Endothelial cell of umbilical vein (primary cell): Measurements from ENCODE around the gene TTLL11. TPM values are rescaled to one million over a fixed set of nuclear protein-coding genes. Genes with fewer than 3 reads are reported as not detected.

ENCODE experiments used
- BruUV-seq: library from RNA; stranded (reverse); fragments of 400-500 nt; replicated peaks from 2 replicates; lab custom pipeline; 2021; lab: Mats Ljungman, UMichigan
- CTCF ChIA-PET: fragments of 300-600, 350-600 bp; sonication (Branson Sonifier 250); formaldehyde crosslinking; loops from one replicate; lab custom pipeline; 2021; ENCODE audit warnings: antibody characterized with exemption, inconsistent platforms; lab: Charles Lee
- POLR2A ChIA-PET: fragments of 300-600, 350-600 bp; sonication (Branson Sonifier 250); formaldehyde crosslinking; loops from one replicate; lab custom pipeline; 2021; ENCODE audit warnings: antibody characterized with exemption, inconsistent platforms; lab: Charles Lee
- DNase-seq: peaks from one replicate; pipeline ENCODE4 v3.0.0-alpha.2; 2011; ENCODE audit warnings: low read depth, low spot score
- FAIRE-seq: peaks from 2 replicates; lab custom pipeline; 2011; peaks lifted over from hg19 to GRCh38; lab: Jason Lieb, UNC
- H2AFZ ChIP-seq: 2 replicates; pipeline ENCODE4 v1.6.0; 2012; ENCODE audit warnings: low read depth, low read length, control low read depth, inconsistent platforms
- H3K27ac ChIP-seq: 2 replicates; pipeline ENCODE4 v1.5.1; 2011; ENCODE audit warnings: low read depth, mild to moderate bottlenecking, control low read depth, low read length, moderate library complexity; ENCODE audit not compliant: insufficient read depth
- H3K27me3 ChIP-seq, 2 experiments: 2 replicates each; pipeline versions ENCODE4 v1.6.0 to v1.6.1; 2011; ENCODE audit warnings: low read length in 2 of 2, mixed read lengths in 1 of 2; ENCODE audit not compliant: control insufficient read depth in 2 of 2, insufficient read depth in 2 of 2
- H3K36me3 ChIP-seq, 2 experiments: 2 replicates in 1 of 2; 3 replicates in 1 of 2; pipeline ENCODE4 v1.5.1; 2011; ENCODE audit warnings: low read length in 2 of 2, mild to moderate bottlenecking in 1 of 2, moderate library complexity in 1 of 2; ENCODE audit not compliant: control insufficient read depth in 2 of 2, insufficient read depth in 2 of 2; ENCODE audit errors: extremely low read depth in 1 of 2
- H3K4me1 ChIP-seq: 3 replicates; pipeline ENCODE4 v1.5.1; 2011; ENCODE audit warnings: mild to moderate bottlenecking, low read length; ENCODE audit not compliant: control insufficient read depth, insufficient read depth; ENCODE audit errors: extremely low read depth
- H3K4me2 ChIP-seq: 2 replicates; pipeline ENCODE4 v1.6.1; 2011; ENCODE audit warnings: low read length, control low read depth, mixed read lengths; ENCODE audit not compliant: insufficient read depth
- H3K4me3 ChIP-seq, 3 experiments: fragments of 200-600 bp in 1 of 3; sonication (generic), shearing (Covaris generic) in 1 of 3; replicated peaks in 1 of 3; 2 replicates each; pipeline ENCODE4 v1.5.1; 2011 to 2016; ENCODE audit warnings: control low read depth in 3 of 3, low read length in 3 of 3, mild to moderate bottlenecking in 2 of 3, inconsistent platforms in 1 of 3, low read depth in 1 of 3, moderate library complexity in 1 of 3; ENCODE audit not compliant: insufficient read depth in 1 of 3
- H3K79me2 ChIP-seq: 2 replicates; pipeline ENCODE4 v1.6.0; 2012; ENCODE audit warnings: low read length, inconsistent platforms; ENCODE audit not compliant: control insufficient read depth, insufficient read depth
- H3K9ac ChIP-seq: replicated peaks from 2 replicates; pipeline ENCODE3; 2011; ENCODE audit warnings: low read length, control low read depth; ENCODE audit not compliant: insufficient read depth; ENCODE audit errors: extremely low read depth
- H3K9me1 ChIP-seq: replicated peaks from 3 replicates; pipeline ENCODE4 v1.6.0; 2011; ENCODE audit warnings: mild to moderate bottlenecking, low read length; ENCODE audit not compliant: control insufficient read depth, insufficient read depth; ENCODE audit errors: extremely low read depth
- H3K9me3 ChIP-seq: replicated peaks from 2 replicates; pipeline ENCODE4 v1.5.1; 2012; ENCODE audit warnings: low read length, inconsistent platforms; ENCODE audit not compliant: control insufficient read depth, insufficient read depth
- H4K20me1 ChIP-seq: replicated peaks from 2 replicates; pipeline ENCODE3; 2011; ENCODE audit warnings: mild to moderate bottlenecking, low read length; ENCODE audit not compliant: control insufficient read depth, insufficient read depth; ENCODE audit errors: extremely low read depth
- CTCF ChIP-seq, 2 donors: IDR thresholded peaks; 1 replicate in 1 of 2; 2 replicates in 1 of 2; pipeline ENCODE4 v1.5.1; 2011; ENCODE audit warnings: low read length in 2 of 2, mild to moderate bottlenecking in 2 of 2, moderate library complexity in 2 of 2, control low read depth in 1 of 2, inconsistent platforms in 1 of 2, low read depth in 1 of 2; ENCODE audit not compliant: insufficient read depth in 1 of 2; ENCODE audit errors: extremely low read depth in 1 of 2
- EZH2 ChIP-seq: IDR thresholded peaks from 2 replicates; pipeline ENCODE4 v1.6.1; 2012; ENCODE audit warnings: borderline replicate concordance, low read depth, mild to moderate bottlenecking, moderate library complexity, low read length, inconsistent platforms; ENCODE audit not compliant: severe bottlenecking
- FOS ChIP-seq: IDR thresholded peaks from 2 replicates; pipeline ENCODE4 v1.6.1; 2011; ENCODE audit warnings: mild to moderate bottlenecking, low read length, moderate library complexity, borderline replicate concordance; ENCODE audit not compliant: insufficient read depth
- GATA2 ChIP-seq: IDR thresholded peaks from 2 replicates; pipeline ENCODE4 v1.7.0; 2011; ENCODE audit warnings: low read depth, mild to moderate bottlenecking, moderate library complexity, mixed read lengths, low read length; ENCODE audit not compliant: insufficient read length, insufficient read depth
- JUN ChIP-seq: IDR thresholded peaks from 2 replicates; pipeline ENCODE4 v1.6.1; 2011; ENCODE audit warnings: borderline replicate concordance, low read depth; ENCODE audit not compliant: insufficient read length, insufficient read depth
- MAX ChIP-seq: IDR thresholded peaks from 2 replicates; pipeline ENCODE4 v1.6.1; 2011; ENCODE audit not compliant: insufficient read depth, insufficient read length
- MYC ChIP-seq: IDR thresholded peaks from one replicate; pipeline ENCODE4 v1.6.1; 2011; ENCODE audit warnings: mild to moderate bottlenecking, low read depth, low read length
- POLR2A ChIP-seq: IDR thresholded peaks from 2 replicates; pipeline ENCODE4 v1.6.1; 2012; ENCODE audit warnings: low read depth, mild to moderate bottlenecking, control low read depth, low read length
- POLR2AphosphoS5 ChIP-seq: IDR thresholded peaks from 2 replicates; pipeline ENCODE4 v1.6.1; 2012; ENCODE audit warnings: low read depth, mild to moderate bottlenecking, control low read depth, low read length, moderate library complexity; ENCODE audit not compliant: insufficient read depth
- dilution Hi-C: fragments of 300-500 bp; cut with MboI; formaldehyde crosslinking; loops from one replicate; pipeline ENCODE4 v1.15.0; 2019; ENCODE audit warnings: low sequenced_read_pairs; ENCODE audit not compliant: extremely low pct_ligation_motif_present
- intact Hi-C: fragments of 100-400 bp; cut with micrococcal nuclease; formaldehyde crosslinking; loops from one replicate; pipeline ENCODE4 v1.10.0; 2022
- polyA plus RNA-seq, 4 experiments: library from polyadenylated mRNA; depleted of rRNA in 3 of 4; stranded (reverse) in 3 of 4; unstranded in 1 of 4; fragments of >200 nt; gene quantifications; 2 replicates each; pipeline versions ENCODE4 v1.2.1 to v1.2.3, GENCODE V29; 2011 to 2012; ENCODE audit warnings: missing spikeins in 1 of 4
- total RNA-seq: library from RNA; stranded (reverse); gene quantifications from 2 replicates; pipeline ENCODE4 v1.2.3, GENCODE V29; 2021

Gene TTLL11
- total and polyA plus RNA-seq, 2 donors (not counting 3 experiments of a cell fraction or from before 2014, with no cell fraction given), result 4.9 to 5.1 TPM

- Histone ChIP-seq H3K9me3 (no peaks in the 10 kb centered on the region), H3K27me3 (no peaks in the 10 kb centered on the region), H3K79me2 (no peaks in the 10 kb centered on the region), H3K9me1 (no peaks in the 10 kb centered on the region), H4K20me1 (no peaks in the 10 kb centered on the region), H3K4me3 (no peak overlapping the region), H3K9ac (no peak overlapping the region), H3K4me2 (no peak overlapping the region), H3K4me1 (peaks cover 15% of the 10 kb centered on the region), H3K27ac (no peak overlapping the region), H3K36me3 (no peaks in the 10 kb centered on the region), H2AFZ (no peak overlapping the region)
- TF ChIP-seq GATA2, result no peak
- no peak for DNase-seq
- ChIA-PET CTCF (interaction anchor here (1.2 to 1.9 kb wide), 5 partner anchors 19 to 292 kb away, joined by 3 to 5 read pairs (median 4); no protein-coding TSS in a partner anchor), POLR2A (no interaction called here)
- no peak for FAIRE-seq
- intact Hi-C loops, result loop anchor here (5.0 kb wide), 1 partner anchor 140 kb away; no protein-coding TSS in a partner anchor
- no TSS peak for BruUV-seq
- dilution Hi-C loops, result no loop called here
Observed at GRCh38 chr9:121841771-121842611, 251.1 kb downstream of the TTLL11 start.

GRCh38 chr9:121840838-121841760, 252.0 kb downstream of the TTLL11 start:
- BruUV-seq, result no TSS peak
- peaks cover 15% of the 10 kb centered on the region for H3K4me1 ChIP-seq
- ChIA-PET POLR2A (no interaction called here), CTCF (interaction anchor here (1.4 to 1.5 kb wide), 2 partner anchors 13 to 291 kb away, joined by 4 read pairs; no protein-coding TSS in a partner anchor)
- FAIRE-seq, result no peak
- no peaks in the 10 kb centered on the region for H3K27me3 ChIP-seq
- intact Hi-C loops, result loop anchor here (5.0 kb wide), 1 partner anchor 139 kb away; no protein-coding TSS in a partner anchor
- TF ChIP-seq MAX (no peak), MYC (no peak), GATA2 (no peak), POLR2AphosphoS5 (no peak), EZH2 (no peak), POLR2A (no peak), FOS (no peak), CTCF (IDR thresholded peaks at IDR 0.05; ENCODE audit: extremely low read depth in 1 of 2, insufficient read depth in 1 of 2, low read depth in 1 of 2, low read length in 2 of 2) (no peak), JUN (no peak)
- H3K79me2 ChIP-seq, result no peaks in the 10 kb centered on the region
- H3K4me2 ChIP-seq, result no peak overlapping the region
- H3K9ac ChIP-seq, result no peak overlapping the region
- no peak for DNase-seq
- dilution Hi-C loops, result no loop called here
- H3K36me3 ChIP-seq, result no peaks in the 10 kb centered on the region
- no peaks in the 10 kb centered on the region for H3K9me1 ChIP-seq
- H3K9me3 ChIP-seq, result no peaks in the 10 kb centered on the region
- H3K27ac ChIP-seq, result no peak overlapping the region
- H4K20me1 ChIP-seq, result no peaks in the 10 kb centered on the region
- no peak overlapping the region for H3K4me3 ChIP-seq
- no peak overlapping the region for H2AFZ ChIP-seq
